ENCODE data around the gene AFTPH.

AFTPH gene

DNA sequence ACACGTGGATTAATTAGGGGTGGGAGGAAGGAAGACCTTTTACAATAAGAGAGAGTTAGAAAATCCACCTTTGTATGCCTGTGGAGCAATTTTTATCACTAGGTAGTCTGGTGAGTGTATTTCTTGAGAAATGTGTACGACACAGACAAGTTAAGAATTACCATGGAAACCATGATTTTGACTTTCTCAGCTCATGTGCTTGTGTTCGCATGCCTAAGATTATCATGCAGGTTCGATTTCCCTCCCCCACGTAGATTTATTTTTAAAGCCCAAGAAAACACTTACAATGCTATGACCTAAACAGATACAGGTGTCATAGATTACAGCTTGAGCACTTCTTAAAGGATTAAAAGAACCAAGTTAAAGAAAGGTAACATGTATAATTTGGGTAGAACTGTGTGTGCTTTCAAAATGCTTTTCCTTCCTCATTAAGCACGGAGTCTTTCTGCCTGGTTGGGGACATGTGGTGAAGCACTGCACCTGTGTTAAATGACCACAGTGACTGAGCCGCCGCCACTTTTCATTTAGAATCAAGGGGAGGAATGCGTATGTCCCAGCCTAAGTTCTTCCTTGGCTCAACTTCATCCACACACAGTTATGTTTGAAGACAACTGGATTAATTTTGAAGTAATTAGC lies 113.0 kb downstream of the AFTPH start:
- no peak for DNase-seq

DNA sequence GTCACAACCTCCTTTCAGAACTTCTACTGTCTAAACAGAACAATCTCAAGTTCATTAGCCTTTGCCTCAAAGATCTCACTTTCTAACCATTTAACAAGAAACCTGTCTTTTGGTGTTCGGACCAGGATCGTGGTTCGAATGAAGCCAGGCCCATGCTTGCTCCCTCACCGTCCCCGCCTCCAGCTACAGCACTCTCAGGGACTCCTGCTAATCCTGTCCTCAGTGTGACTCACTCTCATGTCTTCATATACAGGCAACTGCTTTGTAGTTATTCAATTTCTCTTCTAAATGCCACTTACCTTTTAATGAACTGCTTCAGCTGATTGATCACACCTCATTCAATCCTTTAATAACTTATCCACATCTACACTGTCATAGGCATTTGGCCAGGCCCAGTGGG lies 113.8 kb downstream of the AFTPH start:
- no peak for DNase-seq

DNA sequence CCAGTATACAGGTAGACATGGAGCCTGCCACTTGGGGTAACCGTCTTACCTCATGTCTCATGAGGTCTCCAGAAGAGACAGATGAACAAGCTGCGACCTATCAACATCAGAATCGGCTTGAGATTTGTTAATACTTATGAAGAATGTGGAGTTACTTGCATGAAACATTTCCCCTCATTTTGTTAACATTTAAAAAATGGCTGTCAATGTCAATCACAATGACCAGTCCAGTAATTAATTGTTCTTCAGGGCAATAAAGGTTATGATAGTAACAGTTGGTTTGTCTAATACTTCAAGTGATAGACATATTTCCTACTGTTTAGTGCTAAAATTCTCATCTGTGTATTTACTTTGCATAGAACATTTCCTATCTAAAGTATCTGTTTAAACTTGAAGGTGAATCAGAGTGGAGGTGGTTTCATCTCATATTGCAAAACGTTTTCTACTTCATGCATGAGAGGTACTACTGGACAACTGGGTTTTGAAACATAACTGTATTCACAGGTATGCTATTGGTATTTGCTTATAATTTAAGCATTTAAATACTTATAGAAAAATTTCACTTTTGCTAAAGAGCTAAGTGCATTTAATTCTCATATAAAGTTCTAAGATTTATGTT lies 114.5 kb downstream of the AFTPH start:
- no peak for DNase-seq

- DNase-seq, result no peak
These were observed 115.6 kb downstream of the AFTPH start for GRCh38 chr2:64639691-64640090.

DNA sequence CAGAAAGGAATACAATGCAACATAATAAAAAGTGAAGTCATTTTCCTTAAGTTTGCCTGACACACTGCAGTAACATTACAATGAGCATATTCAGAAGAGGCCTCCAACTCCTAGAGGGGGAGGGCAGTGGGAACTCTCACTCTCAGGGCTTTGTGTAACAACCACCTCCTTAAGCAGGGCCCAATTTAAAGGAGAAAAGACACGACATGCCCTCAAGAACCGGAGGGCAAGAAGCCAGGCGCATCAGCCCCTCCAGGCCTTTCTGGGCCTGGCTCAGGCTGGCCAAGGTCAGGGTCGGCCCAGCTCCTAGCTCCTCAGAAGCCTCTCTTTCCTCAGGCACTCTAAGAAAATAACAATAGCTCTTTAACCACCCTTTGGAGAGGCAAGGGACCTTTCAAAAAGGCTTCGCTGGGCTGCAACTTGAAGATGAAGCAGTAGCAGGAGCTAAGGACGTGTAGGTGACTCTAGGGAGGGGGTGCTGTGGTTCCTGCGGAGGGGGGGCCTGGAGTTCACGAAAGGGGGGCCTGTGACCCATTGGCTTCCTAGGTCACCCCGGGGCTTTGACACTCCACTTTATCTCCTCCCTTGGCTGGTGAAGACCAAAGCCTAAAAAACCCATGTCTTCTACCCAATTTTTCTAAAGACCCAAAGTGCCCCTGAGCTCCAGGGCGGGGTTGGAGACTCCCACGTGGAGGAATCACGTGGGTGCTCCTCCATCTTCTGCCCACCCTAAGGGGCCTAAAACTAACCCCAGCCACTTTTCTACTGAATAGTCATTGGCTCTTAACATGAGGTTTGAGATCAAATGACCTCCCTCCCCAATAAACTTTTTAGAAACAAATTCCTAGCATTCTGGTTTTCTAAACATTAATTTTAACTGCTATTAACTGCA lies 116.3 kb downstream of the AFTPH start:
- no peak for DNase-seq

GRCh38 chr2:64641599-64641998 lies 117.5 kb downstream of the AFTPH start:
- DNase-seq, result no peak
